GM10266 (cell line): ENCODE data around the gene OR5W2.

Experiments
- DNase-seq: peaks from one replicate; pipeline ENCODE4 v3.0.0; 2012; ENCODE audit errors: extremely low spot score
- CTCF ChIP-seq: IDR thresholded peaks from 2 replicates; pipeline ENCODE4 v1.5.1; 2012; ENCODE audit warnings: mild to moderate bottlenecking, low read depth; ENCODE audit not compliant: control insufficient read depth, insufficient read depth; ENCODE audit errors: missing control alignments

OR5W2 gene

GRCh38 chr11:55914482-55914881, at the start of gene OR5W2:
Gene OR5W2 (minus strand): TSS chr11:55914582. CDS start chr11:55914582, 0 bp downstream.
- TF ChIP-seq CTCF = no peak
- DNase-seq = no peak

GRCh38 chr11:55956521-55956920, 42.1 kb upstream of the OR5W2 start:
- no peak for TF ChIP-seq CTCF
- no peak for DNase-seq

GRCh38 chr11:55949330-55949729, 34.9 kb upstream of the OR5W2 start:
- TF ChIP-seq CTCF = no peak
- no peak for DNase-seq

- TF ChIP-seq CTCF = peak; percentile 54
- DNase-seq = peak; percentile 4
Measured at GRCh38 chr11:55942785-55943392, 28.5 kb upstream of the OR5W2 start.

GRCh38 chr11:55936300-55936699, 21.9 kb upstream of the OR5W2 start, which contains the start of gene OR5I1:
Gene OR5I1 (minus strand): TSS chr11:55936400. CDS start chr11:55936400, 0 bp downstream.
- no peak for TF ChIP-seq CTCF

GRCh38 chr11:55920537-55920936, 6.2 kb upstream of the OR5W2 start:
- no peak for DNase-seq
- no peak for TF ChIP-seq CTCF

More at GRCh38 chr11:55936300-55936699, 21.9 kb upstream of the OR5W2 start, which contains the start of gene OR5I1:
- DNase-seq = no peak

- DNase-seq = no peak
- TF ChIP-seq CTCF = no peak
Measured at GRCh38 chr11:55902308-55902707, 12.1 kb downstream of the OR5W2 start.
